Measurements from ENCODE around the gene SH3PXD2A.
A peak's percentile ranks its signal among the peaks of the same experiment; 100 is the strongest.

The SH3PXD2A gene

GRCh38 chr10:103895411-103896186 lies 40.2 kb upstream of the SH3PXD2A start:
- no peak overlapping the region for H3K4me3 ChIP-seq (replicated peaks in 1 of 2; ENCODE audit: low read depth in 2 of 2, low read length in 2 of 2)
- TF ChIP-seq, protein P1, sequence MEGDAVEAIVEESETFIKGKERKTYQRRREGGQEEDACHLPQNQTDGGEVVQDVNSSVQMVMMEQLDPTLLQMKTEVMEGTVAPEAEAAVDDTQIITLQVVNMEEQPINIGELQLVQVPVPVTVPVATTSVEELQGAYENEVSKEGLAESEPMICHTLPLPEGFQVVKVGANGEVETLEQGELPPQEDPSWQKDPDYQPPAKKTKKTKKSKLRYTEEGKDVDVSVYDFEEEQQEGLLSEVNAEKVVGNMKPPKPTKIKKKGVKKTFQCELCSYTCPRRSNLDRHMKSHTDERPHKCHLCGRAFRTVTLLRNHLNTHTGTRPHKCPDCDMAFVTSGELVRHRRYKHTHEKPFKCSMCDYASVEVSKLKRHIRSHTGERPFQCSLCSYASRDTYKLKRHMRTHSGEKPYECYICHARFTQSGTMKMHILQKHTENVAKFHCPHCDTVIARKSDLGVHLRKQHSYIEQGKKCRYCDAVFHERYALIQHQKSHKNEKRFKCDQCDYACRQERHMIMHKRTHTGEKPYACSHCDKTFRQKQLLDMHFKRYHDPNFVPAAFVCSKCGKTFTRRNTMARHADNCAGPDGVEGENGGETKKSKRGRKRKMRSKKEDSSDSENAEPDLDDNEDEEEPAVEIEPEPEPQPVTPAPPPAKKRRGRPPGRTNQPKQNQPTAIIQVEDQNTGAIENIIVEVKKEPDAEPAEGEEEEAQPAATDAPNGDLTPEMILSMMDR (IDR thresholded peaks at IDR 0.05; ENCODE audit: low read depth, low read length), result no peak
- DNase-seq (ENCODE audit: low read depth in 2 of 2), result peak; percentile 51 to 82

- H3K4me3 ChIP-seq (replicated peaks in 1 of 2; ENCODE audit: low read depth in 2 of 2, low read length in 2 of 2), result no peak overlapping the region
- DNase-seq (ENCODE audit: low read depth in 2 of 2), result peak; percentile 68 to 79
- TF ChIP-seq, protein P1 (IDR thresholded peaks at IDR 0.05; ENCODE audit: low read depth, low read length), result no peak
These were observed 39.1 kb upstream of the SH3PXD2A start for GRCh38 chr10:103894441-103894864.

DNA sequence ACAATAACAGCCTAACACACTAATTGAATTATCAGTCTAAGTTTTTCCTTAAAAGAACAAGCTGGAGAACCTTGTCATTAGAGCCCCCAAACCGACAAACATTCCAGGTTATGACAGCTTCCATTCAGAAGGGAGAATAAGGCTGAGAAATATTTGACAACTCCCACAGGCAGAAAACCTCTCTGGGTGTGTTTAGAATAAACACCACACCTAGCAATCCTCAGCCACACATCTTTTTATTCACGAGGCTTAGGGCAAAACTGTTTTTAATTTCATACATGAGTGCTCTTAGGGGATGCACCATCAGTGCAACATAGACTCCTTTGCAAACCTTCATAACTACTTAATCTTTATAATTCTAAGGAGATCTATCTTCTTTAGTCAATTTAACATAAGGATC lies 38.4 kb upstream of the SH3PXD2A start:
- TF ChIP-seq, protein P1 (IDR thresholded peaks at IDR 0.05; ENCODE audit: low read depth, low read length), result no peak
- DNase-seq (ENCODE audit: low read depth in 2 of 2), result no peak
- H3K4me3 ChIP-seq (replicated peaks in 1 of 2; ENCODE audit: low read depth in 2 of 2, low read length in 2 of 2), result no peak overlapping the region

DNA sequence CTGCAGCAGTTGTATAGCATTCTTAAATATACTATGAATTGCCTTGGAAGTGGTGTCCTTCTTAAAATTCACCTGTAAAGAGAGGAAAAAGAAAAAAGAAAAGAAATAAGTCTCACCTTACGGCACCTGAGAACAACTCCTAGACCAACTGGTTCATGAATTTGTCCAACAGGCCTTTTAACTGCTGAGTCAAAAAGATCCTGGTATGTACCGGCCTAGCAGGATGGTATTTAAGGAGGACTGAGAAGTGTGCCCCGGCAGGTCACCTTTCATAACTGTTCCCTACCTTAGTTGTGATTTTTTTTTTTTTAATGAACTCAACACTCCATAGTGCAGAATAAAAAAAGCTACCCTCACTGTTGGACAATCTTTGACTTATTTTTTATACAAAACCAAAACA lies 36.8 kb upstream of the SH3PXD2A start:
- DNase-seq (ENCODE audit: low read depth in 2 of 2), result no peak
- H3K4me3 ChIP-seq (replicated peaks in 1 of 2; ENCODE audit: low read depth in 2 of 2, low read length in 2 of 2), result no peak overlapping the region
- TF ChIP-seq, protein P1 (IDR thresholded peaks at IDR 0.05; ENCODE audit: low read depth, low read length), result no peak

DNA sequence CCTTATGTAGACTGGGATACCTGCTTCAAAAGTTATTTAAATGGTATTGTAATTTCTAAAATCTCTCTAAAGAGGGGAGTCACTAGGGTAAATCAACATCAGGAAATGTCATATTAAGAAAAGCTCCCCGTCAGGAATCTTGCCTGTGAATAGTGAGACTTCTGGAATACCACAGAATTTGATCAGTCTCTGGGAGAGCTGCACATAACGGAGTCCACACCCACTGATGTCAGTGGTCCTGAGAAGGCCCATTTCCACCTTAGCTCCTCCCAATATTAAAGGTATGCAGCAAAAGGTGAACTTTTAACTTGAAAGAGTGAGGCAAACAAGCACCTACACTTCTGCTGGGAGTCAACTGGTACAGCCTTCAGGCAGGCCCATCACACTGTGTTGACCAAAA lies 35.3 kb upstream of the SH3PXD2A start:
- no peak for DNase-seq (ENCODE audit: low read depth in 2 of 2)
- TF ChIP-seq, protein P1 (IDR thresholded peaks at IDR 0.05; ENCODE audit: low read depth, low read length), result no peak
- no peak overlapping the region for H3K4me3 ChIP-seq (replicated peaks in 1 of 2; ENCODE audit: low read depth in 2 of 2, low read length in 2 of 2)

DNA sequence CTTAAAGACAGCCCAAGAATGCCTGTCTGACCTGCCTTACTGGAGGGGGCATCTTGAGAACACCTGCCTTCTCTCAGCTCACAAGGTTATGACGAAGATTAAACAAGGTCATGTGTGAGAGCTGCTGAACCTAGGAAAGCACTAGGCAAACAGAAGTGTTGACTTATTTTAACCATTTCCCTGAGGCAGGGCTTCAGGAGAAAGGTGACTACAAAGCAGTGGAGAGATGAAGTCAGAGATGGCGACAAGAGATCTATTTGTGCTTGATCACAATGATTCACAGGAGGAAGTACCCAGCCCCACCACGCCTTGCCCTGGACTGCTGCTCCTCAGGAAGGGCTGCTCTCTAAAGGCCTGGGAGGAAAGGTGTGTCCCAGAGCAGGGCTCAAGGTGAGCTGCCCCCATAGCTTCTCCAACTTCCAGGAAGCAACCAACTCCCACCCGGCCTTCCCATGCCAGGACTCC lies 34.9 kb upstream of the SH3PXD2A start:
- TF ChIP-seq, protein P1 (IDR thresholded peaks at IDR 0.05; ENCODE audit: low read depth, low read length), result no peak
- DNase-seq (ENCODE audit: low read depth in 2 of 2), result peak in 1 of 2 donors; percentile 50
- no peak overlapping the region for H3K4me3 ChIP-seq (replicated peaks in 1 of 2; ENCODE audit: low read depth in 2 of 2, low read length in 2 of 2)

Data from cardiac fibroblast (primary cell).